GM12874 (cell line): ENCODE results near the gene NUP62.

ENCODE experiments used
- CTCF ChIP-seq: IDR thresholded peaks from 2 replicates; pipeline ENCODE4 v1.5.1; 2011; ENCODE audit warnings: low read depth, mild to moderate bottlenecking, control low read depth, low read length, moderate library complexity; ENCODE audit not compliant: insufficient read depth

Gene NUP62

GRCh38 chr19:49857838-49858087 lies 71.5 kb downstream of the NUP62 start:
- no peak for TF ChIP-seq CTCF

GRCh38 chr19:49857061-49857837 lies 72.1 kb downstream of the NUP62 start:
- TF ChIP-seq CTCF, result no peak
